Pancreas (tissue), 10 donors: ENCODE data around the gene IFI30. TPM values are rescaled to one million over a fixed set of nuclear protein-coding genes. Genes with fewer than 3 reads are reported as not detected.
"Not testable (repeated sequence)": the region's sequence is repeated elsewhere in the genome, so short reads cannot be mapped to it uniquely, and the experiment has no call there.

Source experiments
- ATAC-seq, 4 donors: fragments of 200-7000 bp; cut with Tn5 transposase; one replicate each; pipeline versions ENCODE4 v1.8.0 to v1.9.1; 2020; ENCODE audit warnings: mild to moderate bottlenecking in 4 of 4, moderate library complexity in 4 of 4
- DNase-seq, 6 donors: peaks; one replicate each; pipeline ENCODE4 v3.0.0-alpha.2; 2020
- FAIRE-seq: peaks from 2 replicates; lab custom pipeline; 2012; peaks lifted over from hg19 to GRCh38; lab: Jason Lieb, UNC
- H3K27ac ChIP-seq, 4 donors: fragments of 200-600 bp; sonication (generic); 1 replicate in 3 of 4; 2 replicates in 1 of 4; pipeline versions ENCODE4 v1.5.0 to v1.8.0; 2020
- H3K27me3 ChIP-seq, 4 donors: fragments of 200-600 bp; one replicate each; pipeline ENCODE4 v1.8.0; 2021
- H3K36me3 ChIP-seq, 3 donors: fragments of 200-600 bp; sonication (generic) in 1 of 3; one replicate each; pipeline versions ENCODE4 v1.5.0 to v1.8.0; 2020 to 2021
- H3K4me1 ChIP-seq, 3 donors: fragments of 200-600 bp; one replicate each; pipeline ENCODE4 v1.8.0; 2021
- H3K4me3 ChIP-seq, 4 donors: fragments of 200-600 bp; sonication (generic) in 2 of 4; one replicate each; pipeline versions ENCODE4 v1.5.0 to v1.8.0; 2020 to 2021
- H3K9me3 ChIP-seq, 4 donors: fragments of 200-600 bp; one replicate each; pipeline ENCODE4 v1.8.0; 2021
- CTCF ChIP-seq, 4 donors: fragments of 200-600 bp; sonication (generic) in 3 of 4; IDR thresholded peaks; one replicate each; pipeline versions ENCODE4 v1.5.0 to v1.8.0; 2021; ENCODE audit warnings: antibody characterized with exemption in 4 of 4
- WGBS, 2 donors: extraction: QIAGEN DNeasy Blood & Tissue Kit; methylation state at CpG; one replicate each; pipeline ENCODE4 v1.1.7; 2013; 5-methylcytosine and 5-hydroxymethylcytosine counted together
- intact Hi-C, 3 donors: fragments of 100-400 bp; cut with DNase I; formaldehyde crosslinking; loops; one replicate each; pipeline versions ENCODE4 v1.11.1 to v1.14.2; 2022
- polyA plus RNA-seq, 2 donors: library from polyadenylated mRNA; stranded (reverse); fragments of 200-250 nt; gene quantifications; one replicate each; pipeline ENCODE4 v1.2.3, GENCODE V29; 2013
- total RNA-seq, 6 donors: library from RNA; stranded (reverse); fragmentation: NEBNext Ultra II Directional in 4 of 6; extraction: Animal tissue kit (Norgen Biotek cat#: 25700) in 4 of 6; gene quantifications; one replicate each; pipeline versions ENCODE4 v1.2.1 to v1.2.4, GENCODE V29; 2021 to 2023
- donor health status: healthy with polysubstance abuse.
- donor health status: DM: no; HTN: no; CAD: no; lungs with moderate emphysema.
- donor health status: DM: no; HTN: no; CAD: no.
- donor health status: control.
- donor health status: control.
- donor health status: Bipolar disorder and iron deficiency.
- donor health status: DM: yes; HTN: yes; CAD: no.
- donor health status: DM: no; HTN: no; CAD: no.
- donor health status: DM: no; HTN: no; CAD: no.
- donor health status: DM: yes; HTN: yes; CAD: no.

The IFI30 gene
- total and polyA plus RNA-seq, 8 donors: 12.2 to 108 (median 21.8) TPM

DNA sequence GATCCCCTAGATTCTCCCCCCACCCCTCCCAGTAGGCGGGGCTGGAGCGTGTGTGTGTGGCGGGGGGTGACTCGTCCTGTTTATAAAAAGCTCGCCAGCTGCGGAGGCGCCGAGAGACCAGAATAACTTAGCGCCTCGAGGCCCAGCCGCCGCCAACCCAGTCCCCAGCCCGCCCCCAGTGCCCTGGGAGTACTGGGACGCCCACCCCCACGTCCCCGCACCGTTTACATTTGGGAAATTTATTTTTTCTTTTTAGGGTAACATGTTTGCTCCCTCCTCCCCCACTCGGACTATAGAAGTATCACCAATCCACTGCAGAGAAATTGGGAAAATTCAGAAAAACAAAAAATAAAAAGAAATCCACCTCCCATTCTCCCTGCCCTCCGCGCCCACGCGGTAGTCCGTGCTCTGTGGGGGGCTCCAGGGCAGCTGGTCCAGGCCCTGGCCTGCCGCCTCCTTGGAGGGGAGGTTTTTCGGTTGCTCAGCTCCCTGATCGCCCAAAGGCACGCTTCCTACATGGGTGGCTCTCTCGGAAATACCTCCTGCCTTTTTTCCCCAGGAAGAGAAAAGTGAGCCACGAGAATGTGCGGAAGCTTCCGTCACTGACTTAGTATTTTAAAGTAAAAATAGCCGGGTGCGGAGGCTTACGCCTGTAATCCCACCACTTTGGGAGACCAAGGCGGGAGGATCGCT lies 31.7 kb downstream of the IFI30 start:
- H3K4me1 ChIP-seq: peaks cover 0 to 3% (median 0%) of the 10 kb centered on the region in 3 donors
- no peaks in the 10 kb centered on the region for H3K9me3 ChIP-seq
- DNase-seq: peak; percentile 62 to 86 (median 78)
- no peak for TF ChIP-seq CTCF (IDR thresholded peaks at IDR 0.05)
- FAIRE-seq: no peak
- intact Hi-C loops: no loop called here
- H3K4me3 ChIP-seq: peak overlapping the region; percentile 16 to 51 (median 45)
- H3K27me3 ChIP-seq: no peaks in the 10 kb centered on the region
- peak; percentile 9 to 43 (median 30) for ATAC-seq
- no peaks in the 10 kb centered on the region for H3K36me3 ChIP-seq
- peak overlapping the region; percentile 60 to 89 (median 87) for H3K27ac ChIP-seq
- WGBS, 2 donors: 40 to 43% methylated on average over 32 to 36 of the region's 36 CpGs

GRCh38 chr19:18206018-18206417 lies 32.4 kb downstream of the IFI30 start:
- no peak for DNase-seq
- no peak for ATAC-seq
- Histone ChIP-seq H3K4me3 (no peak overlapping the region), H3K27me3 (no peaks in the 10 kb centered on the region), H3K9me3 (no peaks in the 10 kb centered on the region), H3K27ac (no peak overlapping the region), H3K4me1 (peaks cover 0 to 3% (median 0%) of the 10 kb centered on the region in 3 donors), H3K36me3 (no peaks in the 10 kb centered on the region)
- intact Hi-C loops: no loop called here
- no peak for FAIRE-seq
- TF ChIP-seq CTCF (IDR thresholded peaks at IDR 0.05): no peak
- WGBS, 2 donors: 89% methylated on average over 12 of the region's 12 CpGs

DNA sequence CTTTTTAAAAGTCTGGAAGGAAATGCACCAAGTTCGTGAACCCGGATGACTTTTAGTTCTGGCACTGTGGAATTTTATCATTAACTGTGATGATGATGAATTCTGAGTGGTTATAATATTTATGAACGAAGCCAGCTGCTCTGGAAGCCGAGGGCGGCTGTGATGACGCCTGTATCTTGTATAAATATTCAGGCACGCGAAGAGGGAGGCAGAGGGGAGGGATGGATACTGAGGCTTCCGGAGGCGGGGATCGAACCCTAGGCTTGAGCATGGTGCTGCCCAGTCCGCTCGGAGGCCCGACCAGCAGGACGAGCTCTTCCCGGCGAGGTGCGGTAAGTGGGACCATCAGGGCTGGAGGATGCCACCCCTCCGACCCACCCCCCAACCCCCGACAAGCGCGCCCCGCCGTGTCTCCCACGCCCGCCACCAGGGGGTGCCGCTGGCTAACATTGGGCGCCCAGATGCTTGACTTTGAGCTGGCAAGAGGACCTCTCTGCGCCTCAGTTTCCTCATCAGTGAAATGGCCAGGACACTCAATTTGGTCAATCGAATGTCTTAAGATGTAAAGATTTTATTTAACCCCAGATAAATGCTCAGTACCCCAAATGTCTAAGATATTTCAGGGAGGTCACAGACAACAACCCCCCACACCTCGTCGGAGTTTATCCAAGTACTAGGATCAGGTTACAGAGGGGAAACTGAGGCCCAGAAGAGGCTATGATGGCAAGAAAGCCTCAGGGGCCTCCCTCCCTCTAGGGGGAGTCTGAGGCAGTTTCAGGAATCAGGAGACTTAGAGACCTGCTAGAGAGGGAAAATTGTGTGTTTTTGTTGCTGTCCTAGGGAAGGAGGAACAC lies 34.7 kb downstream of the IFI30 start:
- H3K4me3 ChIP-seq: no peak overlapping the region
- intact Hi-C loops: no loop called here
- no peak overlapping the region for H3K27ac ChIP-seq
- no peaks in the 10 kb centered on the region for H3K4me1 ChIP-seq
- WGBS, 2 donors: 14 to 15% methylated on average over 32 of the region's 32 CpGs
- TF ChIP-seq CTCF (IDR thresholded peaks at IDR 0.05): peak in 3 of 4 donors; percentile 26 to 47 (median 35)
- H3K36me3 ChIP-seq: no peaks in the 10 kb centered on the region
- FAIRE-seq (no peak), ATAC-seq (no peak), DNase-seq (peak in 1 of 6 donors; percentile 48)
- H3K9me3 ChIP-seq: no peaks in the 10 kb centered on the region
- H3K27me3 ChIP-seq: no peaks in the 10 kb centered on the region

DNA sequence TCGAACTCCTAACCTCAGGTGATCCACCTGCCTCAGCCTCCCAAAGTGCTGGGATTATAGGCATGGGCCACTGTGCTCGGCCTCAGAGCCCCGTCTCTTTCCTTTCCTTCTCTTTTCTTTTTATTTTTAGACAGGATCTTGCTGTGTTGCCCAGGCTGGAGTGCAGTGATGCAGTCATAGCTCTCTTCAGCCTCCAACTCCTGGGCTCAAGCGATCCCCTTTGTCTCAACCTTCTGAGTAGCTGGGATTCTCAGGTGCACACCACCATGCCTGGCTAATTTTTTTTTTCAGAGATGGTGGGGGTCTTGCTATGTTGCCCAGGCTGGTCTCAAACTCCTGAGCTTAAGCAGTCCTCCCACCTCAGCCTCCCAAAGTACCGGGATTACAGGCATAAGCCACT lies 36.3 kb downstream of the IFI30 start:
- H3K36me3 ChIP-seq, FAIRE-seq, DNase-seq, ATAC-seq, H3K9me3 ChIP-seq, H3K4me3 ChIP-seq, H3K27me3 ChIP-seq, H3K27ac ChIP-seq, H3K4me1 ChIP-seq: not testable (repeated sequence)
- whole genome bisulfite sequencing, 2 donors: 70 to 89% methylated on average over 4 to 5 of the region's 5 CpGs
- intact Hi-C loops: loop anchor here in 2 of 3 donors (5.0 to 10.0 kb wide), 2 partner anchors 47 to 55 kb away; a partner anchor contains a TSS

DNA sequence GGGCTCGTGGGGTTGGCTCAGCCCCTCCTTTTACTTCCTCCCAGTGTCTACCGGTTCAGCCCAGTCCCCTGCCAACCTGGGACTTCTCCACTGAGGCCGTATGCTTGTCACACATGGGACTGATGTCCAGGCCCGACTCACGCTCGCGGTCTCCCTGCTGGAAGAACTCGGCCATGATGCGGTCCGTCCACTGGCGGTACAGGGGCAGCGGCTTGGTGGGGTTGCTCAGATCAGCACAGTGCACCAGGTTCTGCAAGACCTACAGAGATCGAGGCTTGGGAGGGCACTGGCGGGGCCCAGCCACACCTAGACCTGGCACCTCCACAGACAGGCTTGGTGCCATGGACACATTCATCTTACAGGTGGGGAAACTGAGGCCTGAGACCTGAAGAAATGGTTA lies 38.1 kb downstream of the IFI30 start:
- intact Hi-C loops: loop anchor here in 2 of 3 donors (5.0 to 10.0 kb wide), 2 partner anchors 46 to 53 kb away; a partner anchor contains a TSS
- Histone ChIP-seq H3K9me3 (no peaks in the 10 kb centered on the region), H3K4me1 (no peaks in the 10 kb centered on the region), H3K27ac (no peak overlapping the region), H3K36me3 (no peaks in the 10 kb centered on the region), H3K4me3 (no peak overlapping the region), H3K27me3 (no peaks in the 10 kb centered on the region)
- no peak for DNase-seq
- no peak for ATAC-seq
- no peak for FAIRE-seq
- no peak for TF ChIP-seq CTCF (IDR thresholded peaks at IDR 0.05)
- 73 to 79% methylated on average over 14 of the region's 14 CpGs for WGBS, 2 donors
